ENCODE data around the gene FAM169A.
"Not testable (repeated sequence)": the region's sequence is repeated elsewhere in the genome, so short reads cannot be mapped to it uniquely, and the experiment has no call there.

GRCh38 chr5:74882379-74883134 is 16.4 kb upstream of the FAM169A start:
- TF ChIP-seq CTCF, POLR2A, POLR2AphosphoS5, EP300 (IDR thresholded peaks at IDR 0.05): not testable (repeated sequence)
